ENCODE data around the gene ARL5A. TPM values are rescaled to one million over a fixed set of nuclear protein-coding genes. Genes with fewer than 3 reads are reported as not detected.

The ARL5A gene
- total and polyA plus RNA-seq, 2 of the 4 experiments (the other 2 are of a cell fraction) = 22.3 to 45.5 TPM

GRCh38 chr2:151791545-151791944, 36.7 kb downstream of the ARL5A start:
- H4K8ac ChIP-seq (ENCODE audit: low read depth in 2 of 2, low read length in 2 of 2) = no peak overlapping the region
- no peak overlapping the region for H3K18ac ChIP-seq (ENCODE audit: low read depth, low read length)
- no peak overlapping the region for H3K4me2 ChIP-seq (ENCODE audit: low read depth, low read length)
- H3K56ac ChIP-seq (ENCODE audit: extremely low read depth, insufficient read depth, low read length) = no peak overlapping the region
- H3K27me3 ChIP-seq (ENCODE audit: control insufficient read depth, insufficient read depth, low read length) = no peaks in the 10 kb centered on the region
- in situ Hi-C loops (cut with MboI; ENCODE audit: low sequenced_read_pairs) = no loop called here
- no peaks in the 10 kb centered on the region for H3K9me3 ChIP-seq (ENCODE audit: control insufficient read depth, insufficient read depth, low read length)
- dilution Hi-C loops (cut with HindIII; ENCODE audit: low sequenced_read_pairs, unreplicated experiment) = no loop called here
- intact Hi-C loops (cut with micrococcal nuclease) = no loop called here
- no peak for DNase-seq
- ChIA-PET POLR2A (ENCODE audit: unreplicated experiment) (no interaction called here), CTCF (no interaction called here)
- no peak overlapping the region for H2AK9ac ChIP-seq (replicated peaks; ENCODE audit: low read depth, low read length, poor library complexity)
- no TSS peak for BruUV-seq (replicated peaks)
- H2AFZ ChIP-seq (replicated peaks; ENCODE audit: low read length, poor library complexity) = no peak overlapping the region
- no peak overlapping the region for H3K27ac ChIP-seq (ENCODE audit: insufficient read depth, low read length)
- H2BK20ac ChIP-seq (ENCODE audit: low read depth, low read length) = no peak overlapping the region
- H2BK5ac ChIP-seq (ENCODE audit: low read depth, low read length, poor library complexity, severe bottlenecking) = no peak overlapping the region
- no peak overlapping the region for H3K14ac ChIP-seq (replicated peaks; ENCODE audit: low read depth, low read length)
- H4K91ac ChIP-seq (ENCODE audit: insufficient read depth, low read depth, low read length) = no peak overlapping the region
- no CpG with 5 or more reads among the region's 3 CpGs for WGBS, 2 experiments (ENCODE audit: extremely low coverage in 2 of 2, insufficient read length in 1 of 2)
- no peak for ATAC-seq (ENCODE audit: low read depth)
- H3K4me3 ChIP-seq (ENCODE audit: insufficient read depth, low read depth, low read length) = no peak overlapping the region
- H3K36me3 ChIP-seq (ENCODE audit: control insufficient read depth, insufficient read depth, low read length) = peaks cover 5% of the 10 kb centered on the region; the same call in 1 of the 2 replicates
- H2BK15ac ChIP-seq (ENCODE audit: low read depth, low read length) = no peak overlapping the region
- no peak overlapping the region for H2BK120ac ChIP-seq (ENCODE audit: low read depth, low read length)
- no peaks in the 10 kb centered on the region for H3K4me1 ChIP-seq (ENCODE audit: control insufficient read depth, insufficient read depth, low read length)
- H2AK5ac ChIP-seq (ENCODE audit: low read depth, low read length) = no peak overlapping the region
- no peaks in the 10 kb centered on the region; a peak in 1 of 4 replicates for H3K79me1 ChIP-seq (ENCODE audit: low read depth in 1 of 2, low read length in 2 of 2)
- TF ChIP-seq, protein P1, sequence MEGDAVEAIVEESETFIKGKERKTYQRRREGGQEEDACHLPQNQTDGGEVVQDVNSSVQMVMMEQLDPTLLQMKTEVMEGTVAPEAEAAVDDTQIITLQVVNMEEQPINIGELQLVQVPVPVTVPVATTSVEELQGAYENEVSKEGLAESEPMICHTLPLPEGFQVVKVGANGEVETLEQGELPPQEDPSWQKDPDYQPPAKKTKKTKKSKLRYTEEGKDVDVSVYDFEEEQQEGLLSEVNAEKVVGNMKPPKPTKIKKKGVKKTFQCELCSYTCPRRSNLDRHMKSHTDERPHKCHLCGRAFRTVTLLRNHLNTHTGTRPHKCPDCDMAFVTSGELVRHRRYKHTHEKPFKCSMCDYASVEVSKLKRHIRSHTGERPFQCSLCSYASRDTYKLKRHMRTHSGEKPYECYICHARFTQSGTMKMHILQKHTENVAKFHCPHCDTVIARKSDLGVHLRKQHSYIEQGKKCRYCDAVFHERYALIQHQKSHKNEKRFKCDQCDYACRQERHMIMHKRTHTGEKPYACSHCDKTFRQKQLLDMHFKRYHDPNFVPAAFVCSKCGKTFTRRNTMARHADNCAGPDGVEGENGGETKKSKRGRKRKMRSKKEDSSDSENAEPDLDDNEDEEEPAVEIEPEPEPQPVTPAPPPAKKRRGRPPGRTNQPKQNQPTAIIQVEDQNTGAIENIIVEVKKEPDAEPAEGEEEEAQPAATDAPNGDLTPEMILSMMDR (conservative IDR thresholded peaks at IDR 0.05; ENCODE audit: low read depth, low read length) = no peak
- no peak for TF ChIP-seq MAFK (IDR thresholded peaks at IDR 0.05; ENCODE audit: low read depth, low read length)
- TF ChIP-seq CEBPB (IDR thresholded peaks at IDR 0.05; ENCODE audit: low read depth, low read length) = no peak
- TF ChIP-seq USF2 (IDR thresholded peaks at IDR 0.05; ENCODE audit: low read depth, low read length) = no peak
- TF ChIP-seq BHLHE40 (IDR thresholded peaks at IDR 0.05; ENCODE audit: low read depth, low read length) = no peak
- no peak for TF ChIP-seq POLR2A (IDR thresholded peaks at IDR 0.05; ENCODE audit: low read depth, low read length)
- TF ChIP-seq MXI1 (IDR thresholded peaks at IDR 0.05; ENCODE audit: borderline replicate concordance, low read depth, low read length) = no peak
- TF ChIP-seq CHD1 (IDR thresholded peaks at IDR 0.05; ENCODE audit: low read depth, low read length) = no peak
- TF ChIP-seq NFE2L2 (IDR thresholded peaks at IDR 0.05; ENCODE audit: low read depth, low read length) = no peak
- TF ChIP-seq MAZ (IDR thresholded peaks at IDR 0.05; ENCODE audit: borderline replicate concordance, low read depth, low read length) = no peak
- TF ChIP-seq RFX5 (IDR thresholded peaks at IDR 0.05; ENCODE audit: low read depth, low read length) = no peak
- no peaks in the 10 kb centered on the region for H4K20me1 ChIP-seq (ENCODE audit: insufficient read depth, low read length)
- H3K9me1 ChIP-seq (ENCODE audit: insufficient read depth, low read length) = peaks cover 3% of the 10 kb centered on the region
- no peak overlapping the region for H3K4ac ChIP-seq (ENCODE audit: low read depth, low read length)
- H3K9ac ChIP-seq (ENCODE audit: low read depth, low read length) = no peak overlapping the region
- H4K5ac ChIP-seq (ENCODE audit: low read depth, low read length) = no peak overlapping the region
- H3K23ac ChIP-seq (ENCODE audit: low read depth, low read length) = no peak overlapping the region

Data from IMR-90 (cell line).